Measurements from ENCODE around the gene PREX1. TPM values are rescaled to one million over a fixed set of nuclear protein-coding genes. Genes with fewer than 3 reads are reported as not detected.

Gene PREX1
- total RNA-seq, 1 experiment from 2014 or later, result 9.5 TPM

DNA sequence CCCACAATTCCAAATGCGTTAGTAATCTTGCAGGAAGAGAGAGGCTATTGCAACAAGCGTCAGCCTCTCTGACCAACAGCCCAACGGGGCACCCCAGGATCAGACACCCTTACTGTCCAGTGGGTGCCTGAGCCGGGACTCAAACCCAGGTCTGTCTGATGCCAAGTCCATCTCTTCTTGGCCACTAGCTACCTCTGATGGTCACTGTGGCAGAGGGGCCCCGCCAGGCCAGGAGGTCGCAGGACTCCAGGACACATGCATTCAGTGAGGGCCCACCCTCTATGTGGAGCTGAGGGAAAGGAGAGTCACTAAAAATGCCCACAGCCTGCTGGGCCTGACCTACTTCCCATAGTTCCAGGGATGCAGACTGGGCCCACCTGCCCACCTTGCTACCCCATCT lies 83.3 kb downstream of the PREX1 start:
- no peak overlapping the region for H3K4me3 Mint-ChIP-seq (ENCODE audit: unreplicated experiment)
- no peaks in the 10 kb centered on the region for H3K4me1 Mint-ChIP-seq (ENCODE audit: low read depth, unreplicated experiment)
- no peaks in the 10 kb centered on the region for H3K36me3 Mint-ChIP-seq (ENCODE audit: insufficient read depth, unreplicated experiment)
- H3K27ac Mint-ChIP-seq (ENCODE audit: unreplicated experiment), result no peak overlapping the region
- no peaks in the 10 kb centered on the region for H3K4me1 ChIP-seq
- no peak for DNase-seq
- POLR2A ChIA-PET, result no interaction called here
- no peaks in the 10 kb centered on the region for H3K36me3 ChIP-seq (ENCODE audit: control insufficient read depth, insufficient read depth, low read length)
- H3K27me3 Mint-ChIP-seq (ENCODE audit: insufficient read depth, unreplicated experiment), result no peaks in the 10 kb centered on the region
- no peaks in the 10 kb centered on the region for H3K9me3 Mint-ChIP-seq (ENCODE audit: unreplicated experiment)
- H3K27me3 ChIP-seq (replicated peaks; ENCODE audit: control insufficient read depth, insufficient read depth, low read length), result no peaks in the 10 kb centered on the region
- CTCF ChIA-PET, result interaction anchor here (0.6 kb wide), 1 partner anchor 718 kb away, joined by 13 read pairs; no protein-coding TSS in a partner anchor
- H3K9me3 ChIP-seq, result no peaks in the 10 kb centered on the region
- intact Hi-C loops (cut with micrococcal nuclease; ENCODE audit: unreplicated experiment), result no loop called here
- H3K4me3 ChIP-seq (ENCODE audit: low read depth, low read length), result no peak overlapping the region
- TF ChIP-seq, protein P1, sequence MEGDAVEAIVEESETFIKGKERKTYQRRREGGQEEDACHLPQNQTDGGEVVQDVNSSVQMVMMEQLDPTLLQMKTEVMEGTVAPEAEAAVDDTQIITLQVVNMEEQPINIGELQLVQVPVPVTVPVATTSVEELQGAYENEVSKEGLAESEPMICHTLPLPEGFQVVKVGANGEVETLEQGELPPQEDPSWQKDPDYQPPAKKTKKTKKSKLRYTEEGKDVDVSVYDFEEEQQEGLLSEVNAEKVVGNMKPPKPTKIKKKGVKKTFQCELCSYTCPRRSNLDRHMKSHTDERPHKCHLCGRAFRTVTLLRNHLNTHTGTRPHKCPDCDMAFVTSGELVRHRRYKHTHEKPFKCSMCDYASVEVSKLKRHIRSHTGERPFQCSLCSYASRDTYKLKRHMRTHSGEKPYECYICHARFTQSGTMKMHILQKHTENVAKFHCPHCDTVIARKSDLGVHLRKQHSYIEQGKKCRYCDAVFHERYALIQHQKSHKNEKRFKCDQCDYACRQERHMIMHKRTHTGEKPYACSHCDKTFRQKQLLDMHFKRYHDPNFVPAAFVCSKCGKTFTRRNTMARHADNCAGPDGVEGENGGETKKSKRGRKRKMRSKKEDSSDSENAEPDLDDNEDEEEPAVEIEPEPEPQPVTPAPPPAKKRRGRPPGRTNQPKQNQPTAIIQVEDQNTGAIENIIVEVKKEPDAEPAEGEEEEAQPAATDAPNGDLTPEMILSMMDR (IDR thresholded peaks at IDR 0.05; ENCODE audit: insufficient read depth in 1 of 2, low read depth in 1 of 2, low read length in 1 of 2, severe bottlenecking in 1 of 2, unreplicated experiment in 1 of 2), result no peak
- no TSS peak for BruUV-seq (replicated peaks)

GRCh38 chr20:48743807-48744206 lies 84.0 kb downstream of the PREX1 start:
- H3K27ac Mint-ChIP-seq (ENCODE audit: unreplicated experiment), result no peak overlapping the region
- CTCF ChIA-PET, result interaction anchor here (1.1 kb wide), 1 partner anchor 86 kb away, joined by 5 read pairs; no protein-coding TSS in a partner anchor

DNA sequence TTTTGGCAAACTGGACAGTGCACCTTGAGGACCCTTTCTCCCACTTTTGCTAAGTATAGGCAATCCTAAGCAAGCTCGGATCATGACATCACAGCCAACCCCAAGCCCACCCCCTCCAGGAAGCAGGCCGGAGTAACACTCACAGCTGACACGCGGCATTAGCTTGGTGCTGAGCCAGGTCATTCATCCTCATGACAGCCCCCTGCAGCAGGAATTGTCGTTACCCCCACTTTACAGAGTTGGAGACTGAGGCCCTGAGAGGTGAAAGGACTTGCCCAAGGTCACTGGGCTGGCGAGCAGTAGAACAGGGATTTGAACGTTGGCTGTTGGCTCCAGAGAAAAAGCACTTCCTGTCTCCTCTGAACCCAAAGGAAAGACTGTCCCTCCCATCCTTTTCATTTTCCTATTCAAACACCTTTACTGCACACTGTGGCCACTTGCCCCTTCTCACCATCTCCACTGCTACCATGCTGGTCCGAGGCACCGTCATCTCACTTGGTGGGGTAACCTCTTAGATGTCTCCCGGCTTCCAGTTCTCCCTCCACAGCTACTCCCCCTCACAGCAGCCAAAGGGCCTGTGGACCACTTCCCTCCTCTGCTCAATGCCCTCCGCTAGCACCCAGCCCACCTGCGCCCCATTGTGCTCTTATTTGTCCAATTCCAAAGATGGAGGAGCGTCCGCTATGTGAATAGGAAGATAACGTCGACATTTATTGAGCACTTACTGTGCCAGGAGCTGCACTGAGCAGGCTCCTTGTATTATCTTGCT lies 84.7 kb downstream of the PREX1 start:
- Histone ChIP-seq H3K27me3 (replicated peaks; ENCODE audit: control insufficient read depth, insufficient read depth, low read length) (no peaks in the 10 kb centered on the region), H3K4me1 (no peaks in the 10 kb centered on the region), H3K4me3 (ENCODE audit: low read depth, low read length) (no peak overlapping the region), H3K9me3 (no peaks in the 10 kb centered on the region), H3K36me3 (ENCODE audit: control insufficient read depth, insufficient read depth, low read length) (no peaks in the 10 kb centered on the region)
- CTCF ChIA-PET, result interaction anchor here (1.1 kb wide), 1 partner anchor 86 kb away, joined by 5 read pairs; no protein-coding TSS in a partner anchor
- intact Hi-C loops (cut with micrococcal nuclease; ENCODE audit: unreplicated experiment), result no loop called here
- Mint-ChIP-seq H3K36me3 (ENCODE audit: insufficient read depth, unreplicated experiment) (no peaks in the 10 kb centered on the region), H3K27ac (ENCODE audit: unreplicated experiment) (no peak overlapping the region), H3K4me3 (ENCODE audit: unreplicated experiment) (no peak overlapping the region), H3K9me3 (ENCODE audit: unreplicated experiment) (no peaks in the 10 kb centered on the region), H3K4me1 (ENCODE audit: low read depth, unreplicated experiment) (no peaks in the 10 kb centered on the region), H3K27me3 (ENCODE audit: insufficient read depth, unreplicated experiment) (no peaks in the 10 kb centered on the region)
- DNase-seq, result no peak
- TF ChIP-seq, protein P1 (IDR thresholded peaks at IDR 0.05; ENCODE audit: insufficient read depth in 1 of 2, low read depth in 1 of 2, low read length in 1 of 2, severe bottlenecking in 1 of 2, unreplicated experiment in 1 of 2), result no peak
- POLR2A ChIA-PET, result no interaction called here
- BruUV-seq (replicated peaks), result no TSS peak

More at GRCh38 chr20:48743807-48744206, 84.0 kb downstream of the PREX1 start:
- no TSS peak for BruUV-seq (replicated peaks)
- TF ChIP-seq, protein P1 (IDR thresholded peaks at IDR 0.05; ENCODE audit: insufficient read depth in 1 of 2, low read depth in 1 of 2, low read length in 1 of 2, severe bottlenecking in 1 of 2, unreplicated experiment in 1 of 2), result no peak
- Mint-ChIP-seq H3K27me3 (ENCODE audit: insufficient read depth, unreplicated experiment) (no peaks in the 10 kb centered on the region), H3K36me3 (ENCODE audit: insufficient read depth, unreplicated experiment) (no peaks in the 10 kb centered on the region), H3K4me1 (ENCODE audit: low read depth, unreplicated experiment) (no peaks in the 10 kb centered on the region), H3K4me3 (ENCODE audit: unreplicated experiment) (no peak overlapping the region), H3K9me3 (ENCODE audit: unreplicated experiment) (no peaks in the 10 kb centered on the region)
- intact Hi-C loops (cut with micrococcal nuclease; ENCODE audit: unreplicated experiment), result no loop called here
- H3K4me3 ChIP-seq (ENCODE audit: low read depth, low read length), result no peak overlapping the region
- H3K4me1 ChIP-seq, result no peaks in the 10 kb centered on the region
- H3K27me3 ChIP-seq (replicated peaks; ENCODE audit: control insufficient read depth, insufficient read depth, low read length), result no peaks in the 10 kb centered on the region
- H3K36me3 ChIP-seq (ENCODE audit: control insufficient read depth, insufficient read depth, low read length), result no peaks in the 10 kb centered on the region
- POLR2A ChIA-PET, result no interaction called here
- no peak for DNase-seq
- no peaks in the 10 kb centered on the region for H3K9me3 ChIP-seq

All from Caco-2 (cell line).